HepG2 (cell line): Measurements from ENCODE around the gene LSMEM2. TPM values are rescaled to one million over a fixed set of nuclear protein-coding genes. Genes with fewer than 3 reads are reported as not detected.

Source experiments
- AFF4 ChIP-seq: sonication (generic); formaldehyde crosslinking; IDR thresholded peaks from 2 replicates; pipeline ENCODE4 v1.4.0; 2020; ENCODE audit warnings: missing genetic modification reagents
- GATAD1 ChIP-seq: IDR thresholded peaks from 2 replicates; pipeline ENCODE4 v1.6.1; 2016; ENCODE audit warnings: missing genetic modification reagents, missing compliant biosample characterization
- HNRNPLL ChIP-seq: fragments of 200-400 bp; formaldehyde crosslinking; IDR thresholded peaks from 2 replicates; pipeline ENCODE4 v1.6.1; 2017; ENCODE audit warnings: mild to moderate bottlenecking, low read depth, low read length; ENCODE audit not compliant: poor library complexity, severe bottlenecking
- PTBP1 ChIP-seq: fragments of 200-400 bp; formaldehyde crosslinking; IDR thresholded peaks from 2 replicates; pipeline ENCODE4 v1.6.1; 2018; ENCODE audit warnings: low read length, low read depth; ENCODE audit not compliant: poor library complexity, severe bottlenecking
- RXRB ChIP-seq: IDR thresholded peaks from 2 replicates; pipeline ENCODE4 v1.6.1; 2016; ENCODE audit warnings: borderline replicate concordance, missing genetic modification reagents, missing compliant biosample characterization
- SAFB2 ChIP-seq: sonication (generic); formaldehyde crosslinking; IDR thresholded peaks from 2 replicates; pipeline ENCODE4 v1.5.1; 2020; ENCODE audit warnings: missing genetic modification reagents, low read depth, mild to moderate bottlenecking, borderline replicate concordance
- SRSF4 ChIP-seq: fragments of 200-400 bp; formaldehyde crosslinking; IDR thresholded peaks from one replicate; pipeline ENCODE4 v1.6.1; 2018; ENCODE audit warnings: mild to moderate bottlenecking, low read depth, low read length, moderate library complexity; ENCODE audit not compliant: poor library complexity, severe bottlenecking
- ZBTB4 ChIP-seq: sonication (generic); formaldehyde crosslinking; IDR thresholded peaks from 2 replicates; pipeline ENCODE4 v1.4.0; 2020; ENCODE audit warnings: missing genetic modification reagents, mild to moderate bottlenecking, borderline replicate concordance
- ZFP1 ChIP-seq: IDR thresholded peaks from 2 replicates; pipeline ENCODE4 v1.6.1; 2016
- ZNF766 ChIP-seq: sonication (generic); formaldehyde crosslinking; IDR thresholded peaks from 2 replicates; pipeline ENCODE4 v1.5.0; 2020; ENCODE audit warnings: missing genetic modification reagents, borderline replicate concordance
- ZNF768 ChIP-seq: sonication (generic); formaldehyde crosslinking; IDR thresholded peaks from 2 replicates; pipeline ENCODE4 v1.4.0; 2020; ENCODE audit warnings: missing genetic modification reagents
- polyA plus RNA-seq, 8 experiments: library from polyadenylated mRNA; depleted of rRNA in 3 of 8; stranded (reverse) in 7 of 8; unstranded in 1 of 8; fragments of >200 nt; fragmentation: Illumina TruSeq in 4 of 8; extraction: Trizol in 4 of 8; gene quantifications; 2 replicates each; pipeline versions ENCODE4 v1.2.1 to v1.2.3, GENCODE V29; 2011 to 2016; ENCODE audit warnings: low read depth in 4 of 8, missing spikeins in 1 of 8, mixed read lengths in 1 of 8; ENCODE audit not compliant: insufficient read depth in 1 of 8
- total RNA-seq, 5 experiments: library from RNA; depleted of rRNA; stranded (reverse); fragments of >200 nt; fragmentation: Illumina TruSeq; extraction: Trizol; gene quantifications; 2 replicates each; pipeline ENCODE4 v1.2.3, GENCODE V29; 2016; ENCODE audit warnings: low read depth in 1 of 5
- TF ChIP-seq, protein P1 (sequence below): sonication (generic); formaldehyde crosslinking; IDR thresholded peaks from 2 replicates; pipeline ENCODE4 v1.5.0; 2020; ENCODE audit warnings: mild to moderate bottlenecking, missing genetic modification reagents
- TF ChIP-seq, protein P2 (sequence below): sonication (generic); formaldehyde crosslinking; IDR thresholded peaks from 2 replicates; pipeline ENCODE4 v1.4.0; 2020; ENCODE audit warnings: low read depth, missing genetic modification reagents

LSMEM2 gene
- total and polyA plus RNA-seq, 2 of the 13 experiments (the other 11 are each of a cell fraction or from before 2014, with no cell fraction given): 0.07 to 0.41 TPM

- TF ChIP-seq AFF4: no peak
- TF ChIP-seq ZFP1: peak; percentile 57; the same call in 1 of the 2 replicates
- TF ChIP-seq, protein P1, sequence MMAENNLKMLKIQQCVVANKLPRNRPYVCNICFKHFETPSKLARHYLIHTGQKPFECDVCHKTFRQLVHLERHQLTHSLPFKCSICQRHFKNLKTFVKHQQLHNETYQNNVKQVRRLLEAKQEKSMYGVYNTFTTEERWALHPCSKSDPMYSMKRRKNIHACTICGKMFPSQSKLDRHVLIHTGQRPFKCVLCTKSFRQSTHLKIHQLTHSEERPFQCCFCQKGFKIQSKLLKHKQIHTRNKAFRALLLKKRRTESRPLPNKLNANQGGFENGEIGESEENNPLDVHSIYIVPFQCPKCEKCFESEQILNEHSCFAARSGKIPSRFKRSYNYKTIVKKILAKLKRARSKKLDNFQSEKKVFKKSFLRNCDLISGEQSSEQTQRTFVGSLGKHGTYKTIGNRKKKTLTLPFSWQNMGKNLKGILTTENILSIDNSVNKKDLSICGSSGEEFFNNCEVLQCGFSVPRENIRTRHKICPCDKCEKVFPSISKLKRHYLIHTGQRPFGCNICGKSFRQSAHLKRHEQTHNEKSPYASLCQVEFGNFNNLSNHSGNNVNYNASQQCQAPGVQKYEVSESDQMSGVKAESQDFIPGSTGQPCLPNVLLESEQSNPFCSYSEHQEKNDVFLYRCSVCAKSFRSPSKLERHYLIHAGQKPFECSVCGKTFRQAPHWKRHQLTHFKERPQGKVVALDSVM (CRISPR knock-in tag): peak; percentile 56; the same call in 1 of the 2 replicates
- TF ChIP-seq SAFB2 (CRISPR knock-in tag): no peak
- TF ChIP-seq PTBP1: peak; percentile 19
- peak; percentile 76 for TF ChIP-seq GATAD1 (CRISPR knock-in tag)
- TF ChIP-seq ZNF766 (CRISPR knock-in tag): no peak
- TF ChIP-seq, protein P2, sequence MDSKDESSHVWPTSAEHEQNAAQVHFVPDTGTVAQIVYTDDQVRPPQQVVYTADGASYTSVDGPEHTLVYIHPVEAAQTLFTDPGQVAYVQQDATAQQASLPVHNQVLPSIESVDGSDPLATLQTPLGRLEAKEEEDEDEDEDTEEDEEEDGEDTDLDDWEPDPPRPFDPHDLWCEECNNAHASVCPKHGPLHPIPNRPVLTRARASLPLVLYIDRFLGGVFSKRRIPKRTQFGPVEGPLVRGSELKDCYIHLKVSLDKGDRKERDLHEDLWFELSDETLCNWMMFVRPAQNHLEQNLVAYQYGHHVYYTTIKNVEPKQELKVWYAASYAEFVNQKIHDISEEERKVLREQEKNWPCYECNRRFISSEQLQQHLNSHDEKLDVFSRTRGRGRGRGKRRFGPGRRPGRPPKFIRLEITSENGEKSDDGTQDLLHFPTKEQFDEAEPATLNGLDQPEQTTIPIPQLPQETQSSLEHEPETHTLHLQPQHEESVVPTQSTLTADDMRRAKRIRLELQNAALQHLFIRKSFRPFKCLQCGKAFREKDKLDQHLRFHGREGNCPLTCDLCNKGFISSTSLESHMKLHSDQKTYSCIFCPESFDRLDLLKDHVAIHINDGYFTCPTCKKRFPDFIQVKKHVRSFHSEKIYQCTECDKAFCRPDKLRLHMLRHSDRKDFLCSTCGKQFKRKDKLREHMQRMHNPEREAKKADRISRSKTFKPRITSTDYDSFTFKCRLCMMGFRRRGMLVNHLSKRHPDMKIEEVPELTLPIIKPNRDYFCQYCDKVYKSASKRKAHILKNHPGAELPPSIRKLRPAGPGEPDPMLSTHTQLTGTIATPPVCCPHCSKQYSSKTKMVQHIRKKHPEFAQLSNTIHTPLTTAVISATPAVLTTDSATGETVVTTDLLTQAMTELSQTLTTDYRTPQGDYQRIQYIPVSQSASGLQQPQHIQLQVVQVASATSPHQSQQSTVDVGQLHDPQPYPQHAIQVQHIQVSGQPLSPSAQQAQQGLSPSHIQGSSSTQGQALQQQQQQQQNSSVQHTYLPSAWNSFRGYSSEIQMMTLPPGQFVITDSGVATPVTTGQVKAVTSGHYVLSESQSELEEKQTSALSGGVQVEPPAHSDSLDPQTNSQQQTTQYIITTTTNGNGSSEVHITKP: peak; percentile 52; the same call in 1 of the 2 replicates
- TF ChIP-seq ZNF768 (CRISPR knock-in tag): peak; percentile 63; the same call in 1 of the 2 replicates
- TF ChIP-seq SRSF4: no peak
- TF ChIP-seq ZBTB4 (CRISPR knock-in tag): peak; percentile 93
- peak; percentile 37 for TF ChIP-seq HNRNPLL
- peak; percentile 68; the same call in 1 of the 2 replicates for TF ChIP-seq RXRB (CRISPR knock-in tag)
Measured at GRCh38 chr3:50272911-50273688, 5.8 kb upstream of the LSMEM2 start (continued).
